IMR-90 (cell line): ENCODE measurements around the gene SAYSD1. TPM values are rescaled to one million over a fixed set of nuclear protein-coding genes. Genes with fewer than 3 reads are reported as not detected.

Experiments
- ATAC-seq: fragments of 200-7000 bp; cut with Tn5 transposase; 2 replicates; pipeline ENCODE4 v1.9.1; 2020; ENCODE audit warnings: low read depth, mild to moderate bottlenecking, moderate library complexity
- BruUV-seq: library from RNA; stranded (reverse); fragments of 400-500 nt; replicated peaks from 2 replicates; lab custom pipeline; 2021; lab: Mats Ljungman, UMichigan
- CTCF ChIA-PET: fragments of 300-600 bp; formaldehyde crosslinking; extraction: SDS; loops from one replicate; lab custom pipeline; 2021; ENCODE audit warnings: antibody characterized with exemption; lab: Yijun Ruan, JAX
- POLR2A ChIA-PET: fragments of 300-600 bp; sonication (Branson Sonifier 250); formaldehyde crosslinking; loops from one replicate; lab custom pipeline; 2022; ENCODE audit warnings: antibody characterized with exemption; ENCODE audit not compliant: unreplicated experiment; lab: Charles Lee
- DNase-seq: peaks from one replicate; pipeline ENCODE4 v3.0.0; 2013
- H2AFZ ChIP-seq: replicated peaks from 2 replicates; pipeline ENCODE3; 2013; ENCODE audit warnings: low read length, mild to moderate bottlenecking; ENCODE audit not compliant: poor library complexity
- H2AK5ac ChIP-seq: 2 replicates; pipeline ENCODE4 v1.6.1; 2013; ENCODE audit warnings: low read depth, low read length, inconsistent platforms
- H2AK9ac ChIP-seq: replicated peaks from 2 replicates; pipeline ENCODE3; 2013; ENCODE audit warnings: mild to moderate bottlenecking, low read depth, low read length, moderate library complexity; ENCODE audit not compliant: poor library complexity
- H2BK120ac ChIP-seq: 2 replicates; pipeline ENCODE4 v1.6.1; 2013; ENCODE audit warnings: low read depth, low read length, inconsistent platforms
- H2BK15ac ChIP-seq: 3 replicates; pipeline ENCODE4 v1.6.1; 2013; ENCODE audit warnings: low read depth, low read length, inconsistent platforms
- H2BK20ac ChIP-seq: 2 replicates; pipeline ENCODE4 v1.6.1; 2013; ENCODE audit warnings: low read depth, mild to moderate bottlenecking, inconsistent platforms, low read length, moderate library complexity
- H2BK5ac ChIP-seq: 2 replicates; pipeline ENCODE4 v1.6.1; 2013; ENCODE audit warnings: mild to moderate bottlenecking, low read depth, low read length, inconsistent platforms; ENCODE audit not compliant: poor library complexity, severe bottlenecking
- H3K14ac ChIP-seq: replicated peaks from 2 replicates; pipeline ENCODE4 v1.6.1; 2013; ENCODE audit warnings: low read depth, low read length, inconsistent platforms
- H3K18ac ChIP-seq: 2 replicates; pipeline ENCODE4 v1.6.1; 2013; ENCODE audit warnings: low read depth, low read length, control low read depth
- H3K23ac ChIP-seq: 2 replicates; pipeline ENCODE4 v1.6.1; 2013; ENCODE audit warnings: low read depth, low read length, inconsistent platforms
- H3K27ac ChIP-seq: 2 replicates; pipeline ENCODE4 v1.5.1; 2013; ENCODE audit warnings: mild to moderate bottlenecking, control low read depth, low read length; ENCODE audit not compliant: insufficient read depth
- H3K27me3 ChIP-seq: 2 replicates; pipeline ENCODE4 v1.6.1; 2013; ENCODE audit warnings: low read length; ENCODE audit not compliant: control insufficient read depth, insufficient read depth
- H3K36me3 ChIP-seq: 2 replicates; pipeline ENCODE4 v1.6.1; 2013; ENCODE audit warnings: low read length, mixed read lengths; ENCODE audit not compliant: control insufficient read depth, insufficient read depth
- H3K4ac ChIP-seq: 2 replicates; pipeline ENCODE4 v1.6.1; 2013; ENCODE audit warnings: low read depth, low read length, inconsistent platforms
- H3K4me1 ChIP-seq: 2 replicates; pipeline ENCODE4 v1.6.1; 2013; ENCODE audit warnings: low read length, mixed read lengths; ENCODE audit not compliant: control insufficient read depth, insufficient read depth
- H3K4me2 ChIP-seq: 2 replicates; pipeline ENCODE4 v1.6.1; 2013; ENCODE audit warnings: low read depth, mild to moderate bottlenecking, control low read depth, low read length, moderate library complexity
- H3K4me3 ChIP-seq: 2 replicates; pipeline ENCODE4 v1.5.1; 2013; ENCODE audit warnings: low read depth, mild to moderate bottlenecking, control low read depth, low read length, moderate library complexity; ENCODE audit not compliant: insufficient read depth
- H3K56ac ChIP-seq: 2 replicates; pipeline ENCODE4 v1.6.1; 2013; ENCODE audit warnings: low read length, inconsistent platforms; ENCODE audit not compliant: insufficient read depth; ENCODE audit errors: extremely low read depth
- H3K79me1 ChIP-seq, 2 experiments: 2 replicates each; pipeline ENCODE4 v1.6.1; 2013; ENCODE audit warnings: low read length in 2 of 2, inconsistent platforms in 1 of 2, low read depth in 1 of 2
- H3K9ac ChIP-seq: 2 replicates; pipeline ENCODE4 v1.6.1; 2013; ENCODE audit warnings: low read depth, low read length, control low read depth
- H3K9me1 ChIP-seq: 2 replicates; pipeline ENCODE4 v1.6.1; 2013; ENCODE audit warnings: low read length, inconsistent platforms; ENCODE audit not compliant: insufficient read depth
- H3K9me3 ChIP-seq: 2 replicates; pipeline ENCODE4 v1.6.1; 2013; ENCODE audit warnings: low read length; ENCODE audit not compliant: control insufficient read depth, insufficient read depth
- H4K20me1 ChIP-seq: 2 replicates; pipeline ENCODE4 v1.6.1; 2013; ENCODE audit warnings: low read length, inconsistent platforms; ENCODE audit not compliant: insufficient read depth
- H4K5ac ChIP-seq: 2 replicates; pipeline ENCODE4 v1.6.1; 2013; ENCODE audit warnings: mild to moderate bottlenecking, low read depth, low read length, control low read depth
- H4K8ac ChIP-seq, 2 experiments: 2 replicates each; pipeline ENCODE4 v1.6.1; 2013; ENCODE audit warnings: low read depth in 2 of 2, low read length in 2 of 2, control low read depth in 1 of 2, inconsistent platforms in 1 of 2
- H4K91ac ChIP-seq: 2 replicates; pipeline ENCODE4 v1.6.1; 2013; ENCODE audit warnings: low read depth, low read length, inconsistent platforms; ENCODE audit not compliant: insufficient read depth
- CEBPB ChIP-seq: IDR thresholded peaks from 2 replicates; pipeline ENCODE4 v1.6.1; 2012; ENCODE audit warnings: low read depth, low read length, improper control_type of control experiment
- CHD1 ChIP-seq: IDR thresholded peaks from 2 replicates; pipeline ENCODE4 v1.6.1; 2012; ENCODE audit warnings: low read depth, low read length, improper control_type of control experiment
- MXI1 ChIP-seq: IDR thresholded peaks from 2 replicates; pipeline ENCODE4 v1.6.1; 2012; ENCODE audit warnings: low read depth, mild to moderate bottlenecking, low read length, moderate library complexity, borderline replicate concordance
- RCOR1 ChIP-seq: IDR thresholded peaks from 2 replicates; pipeline ENCODE4 v1.6.1; 2012; ENCODE audit warnings: mild to moderate bottlenecking, low read length, improper control_type of control experiment; ENCODE audit not compliant: insufficient replicate concordance
- RFX5 ChIP-seq: IDR thresholded peaks from 2 replicates; pipeline ENCODE4 v1.8.0; 2012; ENCODE audit warnings: low read depth, mild to moderate bottlenecking, low read length, moderate library complexity
- SMC3 ChIP-seq: fragments of 150-350 bp; IDR thresholded peaks from 2 replicates; pipeline ENCODE4 v1.6.1; 2016; ENCODE audit warnings: low read depth, mild to moderate bottlenecking, antibody characterized with exemption, low read length, moderate library complexity
- WGBS, 2 experiments: methylation state at CpG; one replicate each; pipeline versions ENCODE4 v1.1.5 to v1.1.7; 2013; ENCODE audit warnings: missing lambda C conversion rate in 2 of 2; ENCODE audit not compliant: insufficient read length in 1 of 2; ENCODE audit errors: extremely low coverage in 2 of 2; 5-methylcytosine and 5-hydroxymethylcytosine counted together
- dilution Hi-C: fragments of 300-500 bp; cut with HindIII; formaldehyde crosslinking; loops from one replicate; pipeline ENCODE4 v1.14.3; 2018; ENCODE audit warnings: low sequenced_read_pairs; ENCODE audit not compliant: unreplicated experiment
- in situ Hi-C: fragments of 300-500 bp; cut with MboI; formaldehyde crosslinking; loops from 3 replicates; pipeline ENCODE4 v1.14.3; 2019; ENCODE audit warnings: low sequenced_read_pairs, inconsistent platforms, mixed read lengths
- intact Hi-C: fragments of 100-400 bp; cut with micrococcal nuclease; formaldehyde crosslinking; loops from 2 replicates; pipeline ENCODE4 v1.10.0; 2022
- polyA plus RNA-seq, 3 experiments: library from polyadenylated mRNA; depleted of rRNA; stranded (reverse); fragments of >200 nt; gene quantifications; 2 replicates each; pipeline ENCODE4 v1.2.3, GENCODE V29; 2012; ENCODE audit warnings: low replicate concordance in 1 of 3
- total RNA-seq: library from RNA; depleted of rRNA; stranded (reverse); fragments of >200 nt; gene quantifications from 2 replicates; pipeline ENCODE4 v1.2.3, GENCODE V29; 2012
- TF ChIP-seq, protein P1 (sequence below): fragments of 150-350 bp; IDR thresholded peaks from 2 replicates; pipeline ENCODE4 v1.6.1; 2016; ENCODE audit warnings: low read depth, mild to moderate bottlenecking, low read length, moderate library complexity, borderline replicate concordance

The SAYSD1 gene
- total and polyA plus RNA-seq, 2 of the 4 experiments (the other 2 are of a cell fraction), result 5.7 to 5.9 TPM

GRCh38 chr6:39057251-39058155, 57.5 kb downstream of the SAYSD1 start:
- Histone ChIP-seq H3K4ac (no peak overlapping the region), H2AK9ac (no peak overlapping the region), H2BK20ac (no peak overlapping the region), H3K4me2 (no peak overlapping the region), H4K8ac (no peak overlapping the region), H2BK15ac (no peak overlapping the region), H2AK5ac (no peak overlapping the region), H3K27me3 (peaks cover 12% of the 10 kb centered on the region), H3K56ac (no peak overlapping the region), H4K20me1 (no peaks in the 10 kb centered on the region), H3K9me1 (no peaks in the 10 kb centered on the region), H2AFZ (no peak overlapping the region), H2BK5ac (no peak overlapping the region), H3K9ac (no peak overlapping the region), H3K23ac (no peak overlapping the region), H3K14ac (no peak overlapping the region), H2BK120ac (no peak overlapping the region), H3K4me3 (no peak overlapping the region), H3K79me1 (no peaks in the 10 kb centered on the region), H3K36me3 (no peaks in the 10 kb centered on the region), H3K18ac (no peak overlapping the region), H3K4me1 (no peaks in the 10 kb centered on the region), H4K91ac (no peak overlapping the region), H3K27ac (no peak overlapping the region), H3K9me3 (no peaks in the 10 kb centered on the region), H4K5ac (no peak overlapping the region)
- no TSS peak for BruUV-seq
- WGBS, 2 experiments, result 47% methylated on average over 9 of the region's 17 CpGs; no CpG with 5 or more reads in 1 of the 2 experiments
- ATAC-seq, result no peak
- intact Hi-C loops (no loop called here), dilution Hi-C loops (no loop called here), in situ Hi-C loops (no loop called here)
- CTCF ChIA-PET, result no interaction called here
- POLR2A ChIA-PET, result no interaction called here
- DNase-seq, result no peak
- no peak for TF ChIP-seq CHD1
- TF ChIP-seq CEBPB, result no peak
- TF ChIP-seq SMC3, result no peak
- no peak for TF ChIP-seq MXI1
- TF ChIP-seq, protein P1, sequence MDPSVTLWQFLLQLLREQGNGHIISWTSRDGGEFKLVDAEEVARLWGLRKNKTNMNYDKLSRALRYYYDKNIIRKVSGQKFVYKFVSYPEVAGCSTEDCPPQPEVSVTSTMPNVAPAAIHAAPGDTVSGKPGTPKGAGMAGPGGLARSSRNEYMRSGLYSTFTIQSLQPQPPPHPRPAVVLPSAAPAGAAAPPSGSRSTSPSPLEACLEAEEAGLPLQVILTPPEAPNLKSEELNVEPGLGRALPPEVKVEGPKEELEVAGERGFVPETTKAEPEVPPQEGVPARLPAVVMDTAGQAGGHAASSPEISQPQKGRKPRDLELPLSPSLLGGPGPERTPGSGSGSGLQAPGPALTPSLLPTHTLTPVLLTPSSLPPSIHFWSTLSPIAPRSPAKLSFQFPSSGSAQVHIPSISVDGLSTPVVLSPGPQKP, result no peak
- TF ChIP-seq RFX5, result no peak
- TF ChIP-seq RCOR1, result no peak
